Measurements from ENCODE around the gene PTPRS. TPM values are rescaled to one million over a fixed set of nuclear protein-coding genes. Genes with fewer than 3 reads are reported as not detected.

Gene PTPRS
- total RNA-seq, 4 donors from 2014 or later: 182 to 387 (median 289) TPM

GRCh38 chr19:5355693-5356092 lies 15.1 kb upstream of the PTPRS start:
- DNase-seq: no peak
- Histone ChIP-seq H3K27ac (no peak overlapping the region), H3K27me3 (no peaks in the 10 kb centered on the region), H3K36me3 (no peaks in the 10 kb centered on the region), H3K4me3 (replicated peaks in 1 of 3) (no peak overlapping the region), H3K9me3 (no peaks in the 10 kb centered on the region), H3K4me1 (no peaks in the 10 kb centered on the region)
- intact Hi-C loops (cut with DNase I): no loop called here
- 65 to 76% methylated on average over 5 of the region's 5 CpGs for WGBS, 2 donors
- TF ChIP-seq POLR2A (IDR thresholded peaks at IDR 0.05): no peak
- TF ChIP-seq CTCF (IDR thresholded peaks at IDR 0.05): no peak

GRCh38 chr19:5355076-5355475 lies 14.5 kb upstream of the PTPRS start:
- H3K9me3 ChIP-seq: no peaks in the 10 kb centered on the region
- H3K4me3 ChIP-seq (replicated peaks in 1 of 3): no peak overlapping the region
- TF ChIP-seq CTCF (IDR thresholded peaks at IDR 0.05) (no peak), POLR2A (IDR thresholded peaks at IDR 0.05) (no peak)
- H3K4me1 ChIP-seq: no peaks in the 10 kb centered on the region
- H3K27ac ChIP-seq: no peak overlapping the region
- WGBS, 2 donors: 48 to 49% methylated on average over 6 of the region's 9 CpGs
- no peak for DNase-seq
- no peaks in the 10 kb centered on the region for H3K36me3 ChIP-seq
- no peaks in the 10 kb centered on the region for H3K27me3 ChIP-seq
- intact Hi-C loops (cut with DNase I): no loop called here

- no peak for DNase-seq
- H3K36me3 ChIP-seq: no peaks in the 10 kb centered on the region
- no peak overlapping the region for H3K4me3 ChIP-seq (replicated peaks in 1 of 3)
- no peaks in the 10 kb centered on the region for H3K4me1 ChIP-seq
- no peaks in the 10 kb centered on the region for H3K9me3 ChIP-seq
- no peaks in the 10 kb centered on the region for H3K27me3 ChIP-seq
- peak in 1 of 6 experiments; percentile 6 for TF ChIP-seq CTCF (IDR thresholded peaks at IDR 0.05)
- TF ChIP-seq POLR2A (IDR thresholded peaks at IDR 0.05): no peak
- 84 to 86% methylated on average over 4 of the region's 4 CpGs for WGBS, 2 donors
- H3K27ac ChIP-seq: no peak overlapping the region
- intact Hi-C loops (cut with DNase I): no loop called here
Observed at GRCh38 chr19:5354403-5354802, 13.8 kb upstream of the PTPRS start.

GRCh38 chr19:5352229-5352763 lies 11.7 kb upstream of the PTPRS start:
- H3K4me3 ChIP-seq (replicated peaks in 1 of 3): no peak overlapping the region
- DNase-seq: no peak
- TF ChIP-seq CTCF (IDR thresholded peaks at IDR 0.05): no peak
- TF ChIP-seq POLR2A (IDR thresholded peaks at IDR 0.05): no peak
- H3K27ac ChIP-seq: no peak overlapping the region
- H3K9me3 ChIP-seq: no peaks in the 10 kb centered on the region
- intact Hi-C loops (cut with DNase I): no loop called here
- no peaks in the 10 kb centered on the region for H3K36me3 ChIP-seq
- no peaks in the 10 kb centered on the region for H3K4me1 ChIP-seq
- H3K27me3 ChIP-seq: no peaks in the 10 kb centered on the region
- 35 to 41% methylated on average over 8 of the region's 8 CpGs for WGBS, 2 donors

GRCh38 chr19:5351731-5352228 lies 11.2 kb upstream of the PTPRS start:
- H3K27me3 ChIP-seq: no peaks in the 10 kb centered on the region
- TF ChIP-seq POLR2A (IDR thresholded peaks at IDR 0.05): no peak
- no peak for TF ChIP-seq CTCF (IDR thresholded peaks at IDR 0.05)
- intact Hi-C loops (cut with DNase I): no loop called here
- no peaks in the 10 kb centered on the region for H3K4me1 ChIP-seq
- H3K27ac ChIP-seq: no peak overlapping the region
- H3K36me3 ChIP-seq: no peaks in the 10 kb centered on the region
- no peak for DNase-seq
- no peaks in the 10 kb centered on the region for H3K9me3 ChIP-seq
- 76 to 81% methylated on average over 2 of the region's 2 CpGs for WGBS, 2 donors
- no peak overlapping the region for H3K4me3 ChIP-seq (replicated peaks in 1 of 3)

Data from thyroid gland (tissue), 4 donors.